DND-41 (cell line): ENCODE results near the gene AQP2.

Source experiments
- ATAC-seq: fragments of 200-7000 bp; cut with Tn5 transposase; 3 replicates; pipeline ENCODE4 v1.9.1; 2021; ENCODE audit warnings: low read depth; ENCODE audit not compliant: insufficient read depth
- DNase-seq: peaks from one replicate; pipeline ENCODE4 v3.0.0-alpha.2; 2020
- H2AFZ ChIP-seq: 2 replicates; pipeline ENCODE4 v1.6.0; 2012; ENCODE audit warnings: low read depth, low read length
- H3K27ac ChIP-seq: 2 replicates; pipeline ENCODE4 v1.5.1; 2012; ENCODE audit warnings: low read length, inconsistent platforms
- H3K27me3 ChIP-seq: fragments of 200-600 bp; sonication (generic); 2 replicates; pipeline ENCODE4 v1.6.0; 2012; ENCODE audit warnings: low read length, mild to moderate bottlenecking, inconsistent platforms; ENCODE audit not compliant: insufficient read depth, poor library complexity
- H3K36me3 ChIP-seq: 2 replicates; pipeline ENCODE4 v1.5.1; 2012; ENCODE audit warnings: low read length, inconsistent platforms; ENCODE audit not compliant: insufficient read depth
- H3K4me1 ChIP-seq: 2 replicates; pipeline ENCODE4 v1.5.1; 2012; ENCODE audit warnings: mild to moderate bottlenecking, low read length; ENCODE audit not compliant: insufficient read depth
- H3K4me2 ChIP-seq: 2 replicates; pipeline ENCODE4 v1.6.0; 2012; ENCODE audit warnings: mild to moderate bottlenecking, moderate library complexity, low read length, inconsistent platforms; ENCODE audit not compliant: insufficient read depth
- H3K4me3 ChIP-seq, 2 experiments: fragments of 200-600 bp in 1 of 2; shearing (Covaris generic) in 1 of 2; 2 replicates each; pipeline ENCODE4 v1.5.1; 2012 to 2016; ENCODE audit warnings: inconsistent platforms in 2 of 2, low read length in 2 of 2, mild to moderate bottlenecking in 2 of 2, low read depth in 1 of 2, moderate library complexity in 1 of 2
- H3K79me2 ChIP-seq: 2 replicates; pipeline ENCODE4 v1.6.0; 2012; ENCODE audit warnings: low read length, inconsistent platforms; ENCODE audit not compliant: insufficient read depth
- H3K9ac ChIP-seq: 2 replicates; pipeline ENCODE4 v1.6.0; 2012; ENCODE audit warnings: low read depth, mild to moderate bottlenecking, inconsistent platforms, low read length, moderate library complexity
- H3K9me3 ChIP-seq: 2 replicates; pipeline ENCODE4 v1.5.1; 2012; ENCODE audit warnings: low read length, moderate library complexity, mild to moderate bottlenecking, inconsistent platforms; ENCODE audit not compliant: insufficient read depth, severe bottlenecking
- H4K20me1 ChIP-seq: 2 replicates; pipeline ENCODE4 v1.6.0; 2012; ENCODE audit warnings: low read length; ENCODE audit not compliant: insufficient read depth
- CTCF ChIP-seq: IDR thresholded peaks from 2 replicates; pipeline ENCODE4 v1.5.1; 2012; ENCODE audit warnings: borderline replicate concordance, low read length, moderate library complexity, mild to moderate bottlenecking; ENCODE audit not compliant: poor library complexity, severe bottlenecking; ENCODE audit errors: extremely low read depth
- EZH2 ChIP-seq: IDR thresholded peaks from 3 replicates; pipeline ENCODE4 v1.6.1; 2012; ENCODE audit warnings: borderline replicate concordance, low read depth, mild to moderate bottlenecking, moderate library complexity, low read length, inconsistent platforms; ENCODE audit not compliant: severe bottlenecking

AQP2 gene

GRCh38 chr12:50005175-50005574 lies 54.6 kb downstream of the AQP2 start:
- Histone ChIP-seq H3K9ac (no peak overlapping the region), H3K4me1 (no peaks in the 10 kb centered on the region), H3K27ac (no peak overlapping the region), H3K4me2 (no peak overlapping the region), H3K9me3 (no peaks in the 10 kb centered on the region), H3K27me3 (no peaks in the 10 kb centered on the region), H2AFZ (no peak overlapping the region), H3K36me3 (peaks cover 95% of the 10 kb centered on the region), H4K20me1 (peaks cover 18% of the 10 kb centered on the region; the same call in 1 of the 2 replicates), H3K79me2 (peaks cover 54% of the 10 kb centered on the region), H3K4me3 (no peak overlapping the region)
- no peak for DNase-seq
- TF ChIP-seq EZH2 (no peak), CTCF (no peak)
- no peak for ATAC-seq

GRCh38 chr12:50006280-50006679 lies 55.7 kb downstream of the AQP2 start:
- H3K4me2 ChIP-seq = no peak overlapping the region
- peaks cover 95% of the 10 kb centered on the region for H3K36me3 ChIP-seq
- no peaks in the 10 kb centered on the region for H3K27me3 ChIP-seq
- no peak overlapping the region for H3K4me3 ChIP-seq
- no peak overlapping the region for H3K27ac ChIP-seq
- ATAC-seq (no peak), DNase-seq (no peak)
- H3K9ac ChIP-seq = no peak overlapping the region
- peaks cover 18% of the 10 kb centered on the region; the same call in 1 of the 2 replicates for H4K20me1 ChIP-seq
- H3K4me1 ChIP-seq = no peaks in the 10 kb centered on the region
- H3K9me3 ChIP-seq = no peaks in the 10 kb centered on the region
- no peak overlapping the region for H2AFZ ChIP-seq
- peaks cover 64% of the 10 kb centered on the region for H3K79me2 ChIP-seq
- no peak for TF ChIP-seq EZH2
- TF ChIP-seq CTCF = no peak

GRCh38 chr12:50006754-50007442 lies 56.4 kb downstream of the AQP2 start:
- Histone ChIP-seq H3K27me3 (no peaks in the 10 kb centered on the region), H3K4me3 (no peak overlapping the region), H2AFZ (no peak overlapping the region), H3K4me2 (no peak overlapping the region), H3K9me3 (no peaks in the 10 kb centered on the region), H3K4me1 (no peaks in the 10 kb centered on the region), H3K27ac (no peak overlapping the region), H4K20me1 (peaks cover 18% of the 10 kb centered on the region; the same call in 1 of the 2 replicates), H3K36me3 (peaks cover 90% of the 10 kb centered on the region), H3K9ac (no peak overlapping the region), H3K79me2 (peaks cover 67% of the 10 kb centered on the region)
- TF ChIP-seq CTCF (no peak), EZH2 (no peak)
- ATAC-seq (no peak), DNase-seq (no peak)
